Measurements from ENCODE around the gene TXNRD1.
"Not testable (repeated sequence)": the region's sequence is repeated elsewhere in the genome, so short reads cannot be mapped to it uniquely, and the experiment has no call there.

TXNRD1 gene

DNA sequence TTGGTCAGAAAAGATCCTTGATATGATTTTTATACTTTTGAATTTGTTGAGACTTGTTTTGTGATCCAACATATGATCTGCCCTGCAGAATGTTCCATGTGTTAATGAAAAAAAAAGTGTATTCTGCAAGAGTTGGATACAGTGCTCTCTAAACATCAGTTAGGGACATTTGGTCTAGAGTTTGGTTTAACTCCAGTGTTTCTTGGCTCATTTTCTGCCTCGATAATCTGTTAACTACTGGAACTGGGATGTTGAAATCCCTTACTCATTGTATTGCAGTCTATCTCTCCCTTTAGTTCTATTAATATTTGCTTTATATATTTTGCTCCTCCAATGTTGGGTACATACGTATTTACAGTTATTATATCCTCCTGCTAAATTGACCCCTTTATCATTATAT, 18.3 kb upstream of the TXNRD1 start:
- DNase-seq, result no peak

- DNase-seq, result no peak
Observed at GRCh38 chr12:104199964-104200363, 15.6 kb upstream of the TXNRD1 start.

- DNase-seq, result peak; percentile 30 to 31
Observed at GRCh38 chr12:104201238-104202001, 14.2 kb upstream of the TXNRD1 start.

DNA sequence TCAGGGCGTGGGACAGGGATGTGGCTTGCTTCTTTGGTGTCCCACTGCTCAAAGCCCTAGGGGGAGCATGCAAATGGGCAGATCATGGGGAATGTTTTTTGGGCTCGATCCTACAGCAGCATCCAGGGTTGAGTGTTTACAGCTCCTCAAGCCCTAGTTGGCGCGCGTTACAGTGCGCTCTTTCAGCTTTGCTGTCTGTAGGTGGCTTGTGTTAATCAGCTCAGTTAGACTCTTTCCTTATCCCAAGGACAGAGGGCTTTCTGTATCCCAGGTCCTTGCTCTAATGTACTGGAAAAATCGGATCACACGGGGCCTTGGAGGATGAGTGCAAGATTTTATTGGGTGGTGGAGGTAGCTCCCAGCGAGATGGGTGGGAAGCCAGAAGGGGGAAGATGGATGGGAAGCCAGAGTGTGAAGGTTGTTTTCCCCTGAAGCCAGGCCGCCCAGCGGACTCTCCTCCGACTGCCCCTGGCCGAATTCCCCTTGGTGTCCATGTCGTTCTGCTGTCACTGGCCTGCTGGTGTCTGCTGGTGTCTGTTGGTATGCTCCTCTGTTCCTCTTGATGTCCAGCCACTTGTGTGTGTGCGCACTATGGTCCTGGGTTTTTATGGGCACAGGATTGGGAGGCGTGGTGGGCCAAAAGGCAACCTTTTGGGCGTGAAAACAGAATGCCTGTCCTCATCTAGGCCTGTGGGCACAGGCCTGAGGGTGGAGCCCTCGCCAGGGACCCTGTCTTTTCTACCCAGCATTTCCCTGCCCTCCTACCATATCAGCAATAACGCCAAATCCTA, 10.7 kb upstream of the TXNRD1 start:
- DNase-seq, result no peak

GRCh38 chr12:104207416-104208205, 8.0 kb upstream of the TXNRD1 start:
- DNase-seq, result no peak

GRCh38 chr12:104212516-104212915, 3.1 kb upstream of the TXNRD1 start:
- no peak for DNase-seq

DNA sequence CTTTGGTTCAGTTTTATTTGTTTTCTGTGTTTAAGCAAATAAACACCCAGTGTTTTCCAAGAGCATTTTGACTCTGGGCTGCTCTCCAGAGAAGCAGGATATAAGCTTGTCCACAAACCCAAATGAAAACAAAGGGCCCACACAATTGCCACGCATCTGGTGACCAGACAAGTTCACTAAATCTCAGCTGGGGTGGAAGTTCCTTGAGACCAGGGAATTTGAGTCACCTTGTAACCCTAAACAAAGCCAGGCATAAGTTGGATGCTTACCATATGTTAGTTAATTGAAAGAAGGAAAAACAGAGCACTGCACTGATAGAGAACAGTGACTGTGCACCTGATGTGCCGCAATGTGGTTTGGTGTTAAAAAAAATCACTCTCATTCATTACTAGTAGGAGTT, 1.6 kb upstream of the TXNRD1 start:
- no peak for DNase-seq

- DNase-seq, result no peak
Observed at GRCh38 chr12:104216521-104216924, 944 bp downstream of the TXNRD1 start.

DNA sequence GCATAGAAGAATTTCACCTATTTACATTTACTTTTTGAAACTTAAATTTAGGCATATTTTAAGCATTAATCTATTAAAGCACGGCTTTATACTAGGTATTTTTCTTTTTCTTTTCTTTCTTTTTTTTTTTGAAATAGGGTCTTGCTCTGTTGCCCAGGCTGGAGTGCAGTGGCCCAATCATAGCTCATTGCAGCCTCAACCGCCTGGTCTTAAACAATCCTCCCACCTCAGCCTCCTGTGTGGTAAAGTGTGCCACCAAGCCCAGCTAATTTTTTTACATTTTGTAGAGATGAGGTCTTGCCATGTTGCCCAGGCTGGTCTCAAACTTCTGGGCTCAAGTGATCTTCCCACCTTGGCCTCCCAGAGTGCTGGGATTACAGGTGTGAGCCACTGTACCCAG, 2.9 kb downstream of the TXNRD1 start:
- not testable (repeated sequence) for DNase-seq

- DNase-seq, result no peak
Observed at GRCh38 chr12:104218935-104219334, 3.4 kb downstream of the TXNRD1 start.

GRCh38 chr12:104219361-104219892, 3.8 kb downstream of the TXNRD1 start:
- DNase-seq, result no peak

DNA sequence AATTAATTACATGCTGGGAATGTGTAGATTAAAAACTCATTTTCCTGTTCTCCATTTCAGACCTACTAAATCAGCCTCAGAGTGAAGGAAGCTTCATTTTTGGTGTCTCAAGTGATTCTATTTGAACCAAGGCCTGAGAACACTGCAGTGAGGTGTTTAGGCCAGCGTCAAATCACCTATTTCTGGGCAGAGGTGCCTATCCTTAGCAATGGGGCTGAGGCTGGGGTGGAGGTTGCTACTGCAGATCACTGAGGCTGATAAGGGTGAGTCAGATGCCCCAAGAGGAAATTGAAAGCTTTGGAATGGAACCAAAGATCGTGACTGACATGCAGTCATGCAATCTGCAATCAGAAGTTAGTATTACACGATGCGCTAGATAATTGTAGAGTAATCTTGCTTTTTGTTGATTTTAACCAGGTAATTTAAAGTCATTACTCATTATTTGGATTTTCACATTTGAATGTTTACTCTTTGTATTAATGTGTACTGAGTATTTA, 4.4 kb downstream of the TXNRD1 start:
- DNase-seq, result peak; percentile 52 to 55

DNA sequence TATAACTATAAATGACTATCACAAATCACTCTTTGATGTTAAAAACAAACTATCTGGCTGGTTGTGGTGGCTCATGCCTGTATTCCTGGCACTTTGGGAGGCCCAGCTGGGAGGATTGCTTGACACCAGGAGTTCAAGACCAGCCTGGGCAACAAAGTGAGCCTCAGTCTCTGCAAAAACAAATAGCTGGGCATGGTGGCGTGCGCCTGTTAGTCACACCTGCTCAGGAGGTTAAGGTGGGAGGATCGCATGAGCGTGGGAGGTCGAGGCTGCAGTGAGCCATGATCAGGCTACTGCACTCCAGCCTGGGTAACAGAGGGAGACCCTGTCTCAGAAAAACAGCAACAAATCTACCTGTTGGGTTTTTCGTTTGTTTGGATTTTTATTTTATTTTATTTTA, 5.4 kb downstream of the TXNRD1 start:
- peak in 1 of 2 experiments; percentile 7 for DNase-seq

DNA sequence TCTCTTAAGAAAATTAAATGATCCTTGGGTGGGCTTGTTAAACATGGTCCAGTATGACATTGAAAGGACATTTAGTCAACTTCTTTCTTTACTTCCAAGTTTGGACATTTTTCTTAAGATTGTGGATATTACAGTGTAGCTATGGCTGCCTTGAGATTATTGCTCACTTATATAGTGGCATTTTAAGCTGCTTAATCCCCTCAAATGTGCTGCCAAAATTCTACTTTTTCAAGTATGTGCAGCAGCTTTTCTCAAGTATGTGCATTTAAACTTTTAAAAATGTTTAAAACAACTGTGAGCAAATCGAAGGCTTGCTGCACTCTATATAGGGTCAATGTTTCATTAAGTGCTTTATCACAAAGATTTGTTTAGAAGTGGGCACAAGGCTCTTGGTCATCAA, 7.4 kb downstream of the TXNRD1 start:
- no peak for DNase-seq

DNA sequence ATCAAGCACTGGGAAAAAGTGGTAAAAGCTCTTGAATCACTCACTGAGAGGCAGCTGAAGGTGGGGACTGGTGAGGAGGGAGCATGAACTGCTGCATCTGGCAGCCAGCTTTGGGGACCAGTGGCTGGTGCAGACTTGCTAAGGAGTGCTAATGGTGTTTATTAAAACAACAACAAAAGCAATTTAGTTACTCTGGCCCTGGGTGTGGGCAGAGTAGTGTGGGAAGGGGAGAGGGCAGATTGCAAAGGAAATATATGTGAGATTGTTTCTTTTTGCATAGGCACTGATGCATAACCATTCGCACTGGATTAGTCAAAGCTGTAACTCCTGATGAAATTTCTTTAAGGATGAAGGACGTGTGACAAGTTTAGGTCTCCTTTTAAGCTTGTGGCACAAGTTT, 8.1 kb downstream of the TXNRD1 start:
- no peak for DNase-seq

GRCh38 chr12:104226672-104227071, 11.1 kb downstream of the TXNRD1 start:
- no peak for DNase-seq

DNA sequence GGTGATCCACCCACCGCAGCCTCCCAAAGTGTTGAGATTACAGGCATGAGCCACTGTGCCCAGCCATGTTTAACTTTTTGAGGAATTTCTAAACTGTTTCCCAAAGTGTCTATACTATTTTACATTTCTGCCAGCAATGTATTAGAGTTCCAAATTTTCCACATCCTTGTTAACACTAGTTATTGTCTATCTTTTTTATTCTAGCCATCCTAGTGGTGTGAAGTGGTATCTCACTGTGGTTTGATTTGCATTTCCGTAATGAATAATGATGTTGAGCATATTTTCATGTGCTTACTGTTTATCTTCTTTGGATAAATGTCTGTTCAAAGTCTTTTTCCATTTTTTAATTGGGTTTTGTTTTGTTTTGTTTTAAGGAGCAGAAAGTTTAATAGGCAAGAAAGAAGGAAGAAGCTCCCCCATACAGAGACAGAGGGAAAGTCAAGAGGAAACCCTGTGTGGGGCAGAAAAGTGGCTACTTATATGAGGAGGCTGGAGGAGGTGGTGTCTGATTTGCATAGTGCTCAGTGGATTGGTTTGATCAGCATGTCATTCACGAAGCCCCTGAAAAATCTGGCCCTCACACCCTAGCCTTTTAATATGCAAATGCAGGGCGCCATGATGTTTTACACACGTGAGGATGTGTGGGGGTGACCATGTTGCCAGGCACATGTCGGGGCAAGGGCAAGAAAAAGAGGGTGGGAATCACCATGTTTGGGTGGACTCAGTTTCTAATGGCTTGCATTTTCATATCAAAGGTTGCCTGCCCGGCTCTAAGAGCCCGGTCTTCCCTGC, 14.9 kb downstream of the TXNRD1 start:
- no peak for DNase-seq

DNA sequence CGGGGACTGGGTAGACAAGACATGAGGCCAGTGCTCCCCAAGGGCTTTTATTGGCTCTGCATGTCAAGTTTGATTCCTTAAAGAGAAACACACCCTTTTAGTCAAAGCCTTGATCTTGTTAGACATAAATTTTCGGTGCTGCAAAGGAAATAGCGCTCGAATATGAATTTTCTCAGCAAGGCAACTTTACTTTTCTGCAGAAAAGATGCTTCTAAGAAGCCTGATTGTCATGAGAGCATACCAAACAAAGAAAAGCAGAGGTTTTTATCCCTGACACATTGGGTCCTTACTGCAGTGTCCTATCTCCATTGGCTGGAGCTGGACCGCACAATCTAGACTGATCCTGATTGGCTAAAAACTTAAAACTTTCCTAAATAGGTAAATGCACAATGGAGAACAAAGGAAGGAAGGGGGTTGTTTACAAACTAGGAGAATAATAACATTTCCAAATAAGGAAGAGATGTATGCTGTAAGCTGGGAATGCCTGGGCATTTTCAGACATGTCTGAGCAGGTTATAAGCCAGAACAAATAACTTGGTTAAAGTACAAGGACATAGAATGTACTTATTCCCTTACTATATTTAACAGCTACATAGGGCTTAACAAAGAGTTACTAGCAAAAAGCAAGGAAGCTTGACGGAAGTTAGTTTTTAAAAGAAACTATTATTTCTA, 17.2 kb downstream of the TXNRD1 start:
- no peak for DNase-seq

DNA sequence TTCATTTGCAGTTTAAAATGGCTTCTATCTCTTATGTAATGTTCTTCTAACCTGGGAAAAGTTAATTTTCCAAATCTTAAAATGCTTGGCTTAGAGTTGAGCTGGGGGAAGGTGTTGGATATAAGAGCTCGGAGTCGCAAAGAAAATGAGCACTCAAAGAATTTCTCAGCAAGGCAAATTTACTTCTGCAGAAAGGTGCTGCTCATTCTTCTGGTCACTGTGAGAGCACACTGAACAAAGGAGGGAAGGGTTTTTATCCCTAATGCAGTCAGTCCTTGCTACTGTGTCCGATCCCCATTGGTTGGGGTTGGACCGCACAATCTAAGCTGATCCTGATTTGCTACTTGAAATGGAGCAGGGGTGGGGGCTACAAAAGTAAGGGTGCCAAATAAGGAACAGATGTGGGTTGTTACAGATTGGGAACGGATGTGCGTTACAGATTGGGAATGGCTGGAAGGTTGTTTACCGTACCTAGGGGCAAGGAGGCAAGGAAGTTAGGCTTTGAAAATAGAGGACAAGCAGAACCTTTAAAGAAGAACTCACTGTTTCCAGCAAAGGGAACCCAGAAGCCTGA, 19.4 kb downstream of the TXNRD1 start:
- no peak for DNase-seq

- DNase-seq, result no peak
Observed at GRCh38 chr12:104237930-104238329, 22.4 kb downstream of the TXNRD1 start.

DNA sequence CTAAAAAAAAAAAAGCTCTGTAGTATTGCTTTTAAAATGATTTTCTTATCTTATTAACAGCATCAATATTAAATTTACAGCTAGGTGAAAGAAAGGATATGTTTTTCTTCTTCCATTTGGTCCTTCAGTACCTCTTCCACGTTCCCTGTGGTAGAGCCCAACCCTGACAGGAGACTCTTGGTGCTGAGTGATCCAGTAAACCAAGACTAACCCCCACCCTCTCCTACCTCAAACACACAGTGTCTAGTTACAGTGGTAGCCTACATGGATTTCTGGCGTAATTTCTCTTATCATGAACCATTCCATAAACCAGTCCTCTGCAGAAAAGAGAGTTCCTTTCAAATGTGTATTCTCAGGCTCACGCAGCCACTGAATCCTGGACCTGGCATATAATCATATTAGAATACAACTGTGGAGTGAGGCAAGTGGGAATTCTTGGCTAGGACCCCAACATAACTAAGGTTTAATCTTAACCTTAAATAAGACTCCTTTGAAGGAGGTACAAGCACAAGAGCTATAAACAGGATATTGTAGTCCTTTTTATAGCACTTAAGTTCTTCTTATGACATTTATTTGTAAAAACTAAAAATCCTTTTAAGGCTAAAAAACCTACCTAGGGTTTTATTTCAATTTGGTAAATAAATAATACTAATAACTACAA, 27.1 kb downstream of the TXNRD1 start:
- DNase-seq, result no peak
